Suprapubic skin (tissue), 4 donors: ENCODE measurements around the gene PIK3CD.

ENCODE experiments used
- EP300 ChIP-seq: sonication (generic); formaldehyde crosslinking; IDR thresholded peaks from one replicate; pipeline ENCODE4 v1.6.1; 2017; ENCODE audit warnings: antibody characterized with exemption
- POLR2A ChIP-seq, 2 donors: fragments of 450-650 bp; IDR thresholded peaks; one replicate each; pipeline ENCODE4 v1.6.1; 2017; ENCODE audit warnings: antibody characterized with exemption in 2 of 2, mild to moderate bottlenecking in 2 of 2, moderate library complexity in 2 of 2
- POLR2AphosphoS5 ChIP-seq, 3 donors: sonication (generic); formaldehyde crosslinking; IDR thresholded peaks; one replicate each; pipeline ENCODE4 v1.6.1; 2017; ENCODE audit warnings: antibody characterized with exemption in 3 of 3
- TF ChIP-seq, protein P1 (sequence below), 2 donors: fragments of 200-600 bp in 1 of 2; fragments of 450-650 bp in 1 of 2; sonication (generic) in 1 of 2; IDR thresholded peaks; one replicate each; pipeline ENCODE4 v1.5.1; 2016 to 2019; ENCODE audit warnings: antibody characterized with exemption in 2 of 2, mild to moderate bottlenecking in 1 of 2, moderate library complexity in 1 of 2

DNA sequence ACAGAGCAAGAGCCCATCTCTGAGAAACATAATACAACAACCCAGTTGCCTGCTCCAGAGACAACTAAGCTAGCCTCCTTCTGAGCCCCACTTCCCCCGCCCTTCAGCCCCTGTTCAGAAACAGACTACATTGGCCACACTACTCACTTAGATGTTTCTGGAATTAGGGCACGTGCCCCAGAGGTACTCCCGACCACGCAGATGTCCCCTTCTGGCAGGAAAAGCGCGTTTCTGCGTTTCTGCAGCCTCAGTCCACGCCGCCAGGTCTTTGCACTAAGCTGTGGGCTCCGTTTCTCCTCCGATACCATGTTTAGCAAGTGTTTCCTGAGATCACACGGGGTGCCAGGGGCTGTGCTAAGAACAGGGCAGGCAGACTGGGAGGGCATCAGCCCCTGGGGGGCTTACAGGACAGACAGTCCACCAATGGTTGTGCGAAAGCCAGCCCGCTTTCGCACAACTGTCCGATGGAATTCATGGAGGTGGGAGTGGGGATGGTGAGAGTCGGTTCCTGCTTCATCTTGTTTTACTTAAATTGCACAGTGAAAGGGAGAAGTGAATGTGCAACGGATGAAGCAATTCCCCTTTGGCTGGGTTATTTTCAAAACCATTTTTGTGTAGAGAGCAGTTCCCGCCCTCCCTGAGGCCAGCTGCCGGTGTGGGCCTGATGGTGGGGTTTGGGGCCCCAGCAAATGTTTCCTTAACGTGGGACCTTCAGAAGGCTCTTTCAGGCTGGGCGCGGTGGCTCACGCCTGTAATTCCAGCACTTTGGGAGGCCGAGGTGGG, 2.7 kb downstream of the PIK3CD start:
- no peak for TF ChIP-seq POLR2A (IDR thresholded peaks at IDR 0.05)
- TF ChIP-seq, protein P1, sequence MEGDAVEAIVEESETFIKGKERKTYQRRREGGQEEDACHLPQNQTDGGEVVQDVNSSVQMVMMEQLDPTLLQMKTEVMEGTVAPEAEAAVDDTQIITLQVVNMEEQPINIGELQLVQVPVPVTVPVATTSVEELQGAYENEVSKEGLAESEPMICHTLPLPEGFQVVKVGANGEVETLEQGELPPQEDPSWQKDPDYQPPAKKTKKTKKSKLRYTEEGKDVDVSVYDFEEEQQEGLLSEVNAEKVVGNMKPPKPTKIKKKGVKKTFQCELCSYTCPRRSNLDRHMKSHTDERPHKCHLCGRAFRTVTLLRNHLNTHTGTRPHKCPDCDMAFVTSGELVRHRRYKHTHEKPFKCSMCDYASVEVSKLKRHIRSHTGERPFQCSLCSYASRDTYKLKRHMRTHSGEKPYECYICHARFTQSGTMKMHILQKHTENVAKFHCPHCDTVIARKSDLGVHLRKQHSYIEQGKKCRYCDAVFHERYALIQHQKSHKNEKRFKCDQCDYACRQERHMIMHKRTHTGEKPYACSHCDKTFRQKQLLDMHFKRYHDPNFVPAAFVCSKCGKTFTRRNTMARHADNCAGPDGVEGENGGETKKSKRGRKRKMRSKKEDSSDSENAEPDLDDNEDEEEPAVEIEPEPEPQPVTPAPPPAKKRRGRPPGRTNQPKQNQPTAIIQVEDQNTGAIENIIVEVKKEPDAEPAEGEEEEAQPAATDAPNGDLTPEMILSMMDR (IDR thresholded peaks at IDR 0.05): no peak
- TF ChIP-seq EP300: no peak
- TF ChIP-seq POLR2AphosphoS5 (IDR thresholded peaks at IDR 0.05): no peak
